ENCODE results near the gene GPR132.

The GPR132 gene

GRCh38 chr14:105045710-105046326, 19.4 kb downstream of the GPR132 start:
- TF ChIP-seq EP300 (IDR thresholded peaks at IDR 0.05; ENCODE audit: borderline replicate concordance) (no peak), TEAD4 (IDR thresholded peaks at IDR 0.05) (no peak), REST (IDR thresholded peaks at IDR 0.05; ENCODE audit: low read depth) (no peak), NFIC (IDR thresholded peaks at IDR 0.05) (no peak), RAD21 (IDR thresholded peaks at IDR 0.05; ENCODE audit: low read depth) (peak; percentile 39; the same call in 1 of the 2 replicates), EGR1 (IDR thresholded peaks at IDR 0.05) (no peak), TAF1 (IDR thresholded peaks at IDR 0.05; ENCODE audit: low read depth) (no peak)

GRCh38 chr14:105043641-105044040, 21.6 kb downstream of the GPR132 start:
- TF ChIP-seq MAX (IDR thresholded peaks at IDR 0.05) (no peak), EGR1 (IDR thresholded peaks at IDR 0.05) (no peak), EP300 (IDR thresholded peaks at IDR 0.05; ENCODE audit: borderline replicate concordance) (no peak), REST (IDR thresholded peaks at IDR 0.05; ENCODE audit: low read depth) (no peak), FOXM1 (IDR thresholded peaks at IDR 0.05; ENCODE audit: borderline replicate concordance, low read depth) (no peak), NFIC (IDR thresholded peaks at IDR 0.05) (no peak), YY1 (IDR thresholded peaks at IDR 0.05; ENCODE audit: low read depth) (no peak), CREB1 (IDR thresholded peaks at IDR 0.05; ENCODE audit: low read depth) (no peak), TCF12 (IDR thresholded peaks at IDR 0.05; ENCODE audit: low read depth) (no peak), TEAD4 (IDR thresholded peaks at IDR 0.05) (no peak), CEBPB (IDR thresholded peaks at IDR 0.05) (no peak), RAD21 (IDR thresholded peaks at IDR 0.05; ENCODE audit: low read depth) (no peak), TAF1 (IDR thresholded peaks at IDR 0.05; ENCODE audit: low read depth) (no peak), USF1 (IDR thresholded peaks at IDR 0.05) (no peak), ZBTB7A (IDR thresholded peaks at IDR 0.05; ENCODE audit: low read depth) (no peak)

GRCh38 chr14:105042813-105043212, 22.4 kb downstream of the GPR132 start:
- TF ChIP-seq EP300 (IDR thresholded peaks at IDR 0.05; ENCODE audit: borderline replicate concordance) (no peak), USF1 (IDR thresholded peaks at IDR 0.05) (no peak), EGR1 (IDR thresholded peaks at IDR 0.05) (no peak), NFIC (IDR thresholded peaks at IDR 0.05) (no peak), REST (IDR thresholded peaks at IDR 0.05; ENCODE audit: low read depth) (no peak), FOXM1 (IDR thresholded peaks at IDR 0.05; ENCODE audit: borderline replicate concordance, low read depth) (no peak), CREB1 (IDR thresholded peaks at IDR 0.05; ENCODE audit: low read depth) (no peak), TEAD4 (IDR thresholded peaks at IDR 0.05) (no peak), TAF1 (IDR thresholded peaks at IDR 0.05; ENCODE audit: low read depth) (no peak), CEBPB (IDR thresholded peaks at IDR 0.05) (no peak), MAX (IDR thresholded peaks at IDR 0.05) (no peak)

GRCh38 chr14:105041841-105042765, 23.1 kb downstream of the GPR132 start:
- no peak for TF ChIP-seq RAD21 (IDR thresholded peaks at IDR 0.05; ENCODE audit: low read depth)
- TF ChIP-seq EGR1 (IDR thresholded peaks at IDR 0.05): no peak
- no peak for TF ChIP-seq ZBTB7A (IDR thresholded peaks at IDR 0.05; ENCODE audit: low read depth)
- no peak for TF ChIP-seq USF1 (IDR thresholded peaks at IDR 0.05)
